BLaER1 (cell line): ENCODE data around the gene IL1B.
"Not testable (repeated sequence)": the region's sequence is repeated elsewhere in the genome, so short reads cannot be mapped to it uniquely, and the experiment has no call there.

Experiments
- H3K27ac ChIP-seq: shearing (Covaris generic); formaldehyde crosslinking; 2 replicates; pipeline ENCODE4 v1.8.1; 2022
- H3K27me3 ChIP-seq: shearing (Covaris generic); formaldehyde crosslinking; 2 replicates; pipeline ENCODE4 v1.8.1; 2022
- H3K36me3 ChIP-seq: shearing (Covaris generic); formaldehyde crosslinking; 2 replicates; pipeline ENCODE4 v1.8.1; 2022
- H3K4me1 ChIP-seq: shearing (Covaris generic); formaldehyde crosslinking; 2 replicates; pipeline ENCODE4 v1.8.1; 2022
- H3K4me2 ChIP-seq: shearing (Covaris generic); formaldehyde crosslinking; 2 replicates; pipeline ENCODE4 v1.8.1; 2022
- H3K4me3 ChIP-seq: shearing (Covaris generic); formaldehyde crosslinking; 2 replicates; pipeline ENCODE4 v1.8.1; 2022
- H3K9ac ChIP-seq: shearing (Covaris generic); formaldehyde crosslinking; 2 replicates; pipeline ENCODE4 v1.8.1; 2022
- H3K9me3 ChIP-seq: shearing (Covaris generic); formaldehyde crosslinking; 2 replicates; pipeline ENCODE4 v1.8.1; 2022
- H4K20me1 ChIP-seq: shearing (Covaris generic); formaldehyde crosslinking; 2 replicates; pipeline ENCODE4 v1.8.1; 2022
- Cebpa-rat ChIP-seq: shearing (Covaris generic); IDR thresholded peaks from 2 replicates; pipeline ENCODE4 v1.8.1; 2022

IL1B gene

GRCh38 chr2:112835536-112836162, 930 bp downstream of the IL1B start:
- Histone ChIP-seq H3K9me3 (peaks cover 25% of the 10 kb centered on the region; the same call in 1 of the 2 replicates), H3K36me3 (peaks cover 29% of the 10 kb centered on the region), H3K4me3 (peak overlapping the region; percentile 65), H3K27me3 (no peaks in the 10 kb centered on the region), H3K27ac (peak overlapping the region; percentile 99), H3K4me1 (peaks cover 100% of the 10 kb centered on the region), H4K20me1 (no peaks in the 10 kb centered on the region), H3K9ac (peak overlapping the region; percentile 77), H3K4me2 (peak overlapping the region; percentile 87)
- no peak for TF ChIP-seq Cebpa-rat

GRCh38 chr2:112835061-112835501, 1.5 kb downstream of the IL1B start:
- Histone ChIP-seq H3K36me3 (peaks cover 35% of the 10 kb centered on the region), H3K4me2 (peak overlapping the region; percentile 87)

GRCh38 chr2:112834396-112835037, 2.1 kb downstream of the IL1B start:
- H3K9ac ChIP-seq: peak overlapping the region; percentile 38
- peaks cover 100% of the 10 kb centered on the region for H3K4me1 ChIP-seq
- H3K27me3 ChIP-seq: no peaks in the 10 kb centered on the region
- H3K4me3 ChIP-seq: peak overlapping the region; percentile 65
- TF ChIP-seq Cebpa-rat: no peak
- peak overlapping the region; percentile 99 for H3K27ac ChIP-seq
- H3K9me3 ChIP-seq: peaks cover 31% of the 10 kb centered on the region
- peaks cover 41% of the 10 kb centered on the region for H3K36me3 ChIP-seq
- H4K20me1 ChIP-seq: no peaks in the 10 kb centered on the region
- H3K4me2 ChIP-seq: peak overlapping the region; percentile 87

More at GRCh38 chr2:112835061-112835501, 1.5 kb downstream of the IL1B start:
- no peaks in the 10 kb centered on the region for H3K27me3 ChIP-seq
- peaks cover 27% of the 10 kb centered on the region for H3K9me3 ChIP-seq
- peak overlapping the region; percentile 77 for H3K9ac ChIP-seq
- H3K4me3 ChIP-seq: peak overlapping the region; percentile 65
- peaks cover 100% of the 10 kb centered on the region for H3K4me1 ChIP-seq
- peak overlapping the region; percentile 99 for H3K27ac ChIP-seq
- TF ChIP-seq Cebpa-rat: no peak
- no peaks in the 10 kb centered on the region for H4K20me1 ChIP-seq

- peak overlapping the region; percentile 87 for H3K4me2 ChIP-seq
- peaks cover 36% of the 10 kb centered on the region for H3K9me3 ChIP-seq
- no peak for TF ChIP-seq Cebpa-rat
- peak overlapping the region; percentile 38 for H3K9ac ChIP-seq
- H3K4me1 ChIP-seq: peaks cover 100% of the 10 kb centered on the region
- peak overlapping the region; percentile 65 for H3K4me3 ChIP-seq
- H4K20me1 ChIP-seq: no peaks in the 10 kb centered on the region
- H3K27ac ChIP-seq: peak overlapping the region; percentile 99
- H3K27me3 ChIP-seq: no peaks in the 10 kb centered on the region
- H3K36me3 ChIP-seq: peaks cover 46% of the 10 kb centered on the region
Measured at GRCh38 chr2:112833976-112834375, 2.6 kb downstream of the IL1B start.

GRCh38 chr2:112833639-112833931, 3.0 kb downstream of the IL1B start:
- H3K36me3 ChIP-seq: peaks cover 49% of the 10 kb centered on the region
- H3K4me2 ChIP-seq: peak overlapping the region; percentile 87
- H3K9me3 ChIP-seq: peaks cover 40% of the 10 kb centered on the region
- H3K27ac ChIP-seq: peak overlapping the region; percentile 99
- H3K9ac ChIP-seq: peak overlapping the region; percentile 66
- H3K27me3 ChIP-seq, H4K20me1 ChIP-seq: not testable (repeated sequence)
- H3K4me1 ChIP-seq: peaks cover 100% of the 10 kb centered on the region
- peak overlapping the region; percentile 65 for H3K4me3 ChIP-seq

- peak overlapping the region; percentile 66 for H3K9ac ChIP-seq
- no peak for TF ChIP-seq Cebpa-rat
- peak overlapping the region; percentile 87 for H3K4me2 ChIP-seq
- H3K36me3 ChIP-seq: peaks cover 49% of the 10 kb centered on the region
- no peaks in the 10 kb centered on the region for H4K20me1 ChIP-seq
- peaks cover 40% of the 10 kb centered on the region for H3K9me3 ChIP-seq
- peak overlapping the region; percentile 99 for H3K27ac ChIP-seq
- no peaks in the 10 kb centered on the region for H3K27me3 ChIP-seq
- H3K4me1 ChIP-seq: peaks cover 100% of the 10 kb centered on the region
- peak overlapping the region; percentile 65 for H3K4me3 ChIP-seq
Measured at GRCh38 chr2:112832841-112833638, 3.5 kb downstream of the IL1B start.

GRCh38 chr2:112831946-112832840, 4.4 kb downstream of the IL1B start:
- no peaks in the 10 kb centered on the region for H4K20me1 ChIP-seq
- peak overlapping the region; percentile 99 for H3K27ac ChIP-seq
- no peak for TF ChIP-seq Cebpa-rat

GRCh38 chr2:112831513-112831845, 5.1 kb downstream of the IL1B start:
- Histone ChIP-seq H3K27ac (peak overlapping the region; percentile 99), H3K27me3 (no peaks in the 10 kb centered on the region), H3K36me3 (peaks cover 49% of the 10 kb centered on the region), H3K4me3 (peak overlapping the region; percentile 43), H3K9me3 (peaks cover 55% of the 10 kb centered on the region), H3K4me1 (peaks cover 90% of the 10 kb centered on the region), H3K9ac (peak overlapping the region; percentile 88), H3K4me2 (peak overlapping the region; percentile 87), H4K20me1 (no peaks in the 10 kb centered on the region)
- TF ChIP-seq Cebpa-rat: no peak

More at GRCh38 chr2:112831946-112832840, 4.4 kb downstream of the IL1B start:
- peak overlapping the region; percentile 88 for H3K9ac ChIP-seq
- H3K27me3 ChIP-seq: no peaks in the 10 kb centered on the region
- peak overlapping the region; percentile 65 for H3K4me3 ChIP-seq
- peak overlapping the region; percentile 87 for H3K4me2 ChIP-seq
- peaks cover 48% of the 10 kb centered on the region for H3K9me3 ChIP-seq
- H3K4me1 ChIP-seq: peaks cover 97% of the 10 kb centered on the region
- peaks cover 49% of the 10 kb centered on the region for H3K36me3 ChIP-seq
